ENCODE data around the gene CYP26C1.

DNA sequence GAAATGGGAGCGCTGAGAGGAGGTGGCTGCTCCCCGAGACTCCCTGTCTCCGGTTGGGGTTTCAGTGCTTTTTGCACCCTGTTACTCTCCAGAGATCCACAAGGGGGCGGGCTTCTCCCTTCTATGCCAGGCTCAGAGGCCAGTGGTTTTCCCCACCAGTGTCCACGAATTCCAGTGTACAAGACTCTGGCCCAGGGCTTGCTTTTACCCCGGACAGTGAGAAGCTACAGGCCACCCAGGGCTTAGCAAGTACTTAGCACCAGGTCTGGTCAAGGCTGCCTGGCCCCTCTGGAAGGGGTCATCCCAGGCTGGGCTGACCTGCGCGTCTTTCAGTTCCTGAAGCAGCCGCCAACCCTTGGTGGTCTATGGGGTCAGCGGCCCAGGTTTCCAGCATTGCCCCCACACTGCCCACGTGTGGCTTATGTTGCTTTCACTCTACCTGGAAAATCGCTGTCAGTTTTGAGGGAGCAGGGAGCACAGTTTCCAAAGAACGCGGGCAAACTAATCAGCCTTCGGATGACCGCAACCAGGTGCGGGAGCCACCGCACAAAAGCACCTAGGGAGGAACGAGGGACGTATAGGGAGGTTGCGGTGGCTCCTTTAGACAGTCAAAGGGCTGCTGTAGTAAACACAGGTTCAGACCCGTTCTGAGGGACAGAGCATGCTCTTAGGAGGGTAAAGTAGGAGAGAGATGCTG is 19.9 kb downstream of the CYP26C1 start:
- TF ChIP-seq, protein P1, sequence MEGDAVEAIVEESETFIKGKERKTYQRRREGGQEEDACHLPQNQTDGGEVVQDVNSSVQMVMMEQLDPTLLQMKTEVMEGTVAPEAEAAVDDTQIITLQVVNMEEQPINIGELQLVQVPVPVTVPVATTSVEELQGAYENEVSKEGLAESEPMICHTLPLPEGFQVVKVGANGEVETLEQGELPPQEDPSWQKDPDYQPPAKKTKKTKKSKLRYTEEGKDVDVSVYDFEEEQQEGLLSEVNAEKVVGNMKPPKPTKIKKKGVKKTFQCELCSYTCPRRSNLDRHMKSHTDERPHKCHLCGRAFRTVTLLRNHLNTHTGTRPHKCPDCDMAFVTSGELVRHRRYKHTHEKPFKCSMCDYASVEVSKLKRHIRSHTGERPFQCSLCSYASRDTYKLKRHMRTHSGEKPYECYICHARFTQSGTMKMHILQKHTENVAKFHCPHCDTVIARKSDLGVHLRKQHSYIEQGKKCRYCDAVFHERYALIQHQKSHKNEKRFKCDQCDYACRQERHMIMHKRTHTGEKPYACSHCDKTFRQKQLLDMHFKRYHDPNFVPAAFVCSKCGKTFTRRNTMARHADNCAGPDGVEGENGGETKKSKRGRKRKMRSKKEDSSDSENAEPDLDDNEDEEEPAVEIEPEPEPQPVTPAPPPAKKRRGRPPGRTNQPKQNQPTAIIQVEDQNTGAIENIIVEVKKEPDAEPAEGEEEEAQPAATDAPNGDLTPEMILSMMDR (conservative IDR thresholded peaks at IDR 0.05; ENCODE audit: low read length), result peak; percentile 90
- TF ChIP-seq EZH2phosphoT487 (IDR thresholded peaks at IDR 0.05; ENCODE audit: borderline replicate concordance, low read depth, low read length), result no peak

All from OCI-LY7 (cell line).